NCI-H187 treated with DMSO at 0.1 percent for 48 hours (cell line): Measurements from ENCODE around the gene MED22.
A peak's percentile ranks its signal among the peaks of the same experiment; 100 is the strongest.
"Not testable (repeated sequence)": the region's sequence is repeated elsewhere in the genome, so short reads cannot be mapped to it uniquely, and the experiment has no call there.

ENCODE experiments used
- DNase-seq: peaks from one replicate; lab custom pipeline; 2025; lab: John Stamatoyannopoulos, UW

MED22 gene

GRCh38 chr9:133347985-133348717 lies at the start of gene MED22, which contains the start of gene RPL7A:
TSS of gene MED22 (minus strand) at chr9:133348131. CDS start at chr9:133346662, 1,469 bp downstream.
TSS of gene RPL7A (plus strand) at chr9:133348218. CDS start at chr9:133348244, 26 bp downstream.
- peak; percentile 81 for DNase-seq

DNA sequence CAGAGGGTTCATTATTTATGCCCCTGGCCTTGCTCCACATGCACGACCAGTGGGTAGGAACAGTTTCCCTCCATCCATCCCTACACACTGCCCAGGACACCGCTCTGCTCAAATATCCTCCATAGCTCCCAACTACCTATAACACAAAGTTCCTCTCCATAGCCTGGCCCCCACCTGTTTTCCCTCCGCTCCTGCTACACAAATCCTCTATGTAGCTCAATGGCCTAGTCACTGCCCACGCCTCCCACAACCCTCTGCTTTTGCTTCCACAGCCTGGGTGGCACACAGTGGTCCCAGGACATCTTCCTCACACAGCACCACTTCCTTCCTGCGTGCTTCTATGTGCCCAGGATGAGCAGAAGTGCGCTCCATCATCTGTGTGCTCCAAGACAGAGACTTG lies 49.4 kb upstream of the MED22 start:
- no peak for DNase-seq

DNA sequence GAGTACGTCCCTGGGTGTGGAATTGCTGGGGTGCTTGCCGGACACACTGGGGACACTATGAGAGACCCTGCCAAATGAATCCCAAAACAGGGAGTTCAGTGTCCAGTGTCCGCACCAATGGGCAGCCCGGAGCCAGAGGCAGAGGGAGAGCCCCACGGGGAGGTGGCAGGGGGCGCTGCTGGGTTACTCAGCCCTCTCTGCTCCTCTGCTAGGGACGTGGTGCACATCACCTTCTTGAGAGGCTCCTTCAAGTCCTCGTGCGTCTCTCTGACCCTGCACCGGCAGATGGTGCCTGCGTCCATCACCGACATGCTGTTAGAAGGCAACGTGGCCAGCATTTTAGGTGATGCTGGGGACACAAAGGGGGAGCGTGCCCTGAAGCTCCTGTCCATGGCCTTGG lies 49.0 kb upstream of the MED22 start:
- DNase-seq = no peak

DNA sequence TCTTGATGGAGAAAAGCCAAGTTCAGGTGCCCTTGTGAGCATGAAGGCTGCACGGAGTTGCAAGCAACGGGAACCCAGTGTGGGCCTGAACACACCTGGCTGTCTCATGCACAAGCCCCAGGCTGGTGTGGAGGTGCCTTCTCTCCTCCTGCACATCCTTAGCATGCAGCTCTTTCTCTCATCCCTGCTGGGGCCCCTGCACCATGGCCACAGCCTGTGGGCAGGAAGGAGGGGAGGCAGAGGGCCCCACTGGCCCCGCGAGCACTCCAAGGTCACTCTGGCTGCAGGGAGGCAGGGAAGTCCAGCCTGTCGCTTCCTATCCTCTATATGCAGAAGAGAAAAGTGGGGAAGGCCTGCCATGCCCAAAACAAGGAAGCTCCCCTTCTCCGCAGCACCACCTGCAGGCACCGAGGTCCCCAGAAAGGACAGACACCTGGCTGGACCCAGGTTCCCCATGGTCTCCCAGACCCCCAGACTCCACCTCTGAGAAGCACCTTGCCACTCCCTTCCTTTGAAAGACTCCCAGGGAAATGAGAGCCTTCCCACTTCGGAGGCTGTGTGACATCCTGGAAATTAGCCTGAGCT lies 46.8 kb upstream of the MED22 start:
- no peak for DNase-seq

- no peak for DNase-seq
Measured at GRCh38 chr9:133393399-133393798, 45.5 kb upstream of the MED22 start.

- not testable (repeated sequence) for DNase-seq
Measured at GRCh38 chr9:133392308-133392707, 44.4 kb upstream of the MED22 start.

DNA sequence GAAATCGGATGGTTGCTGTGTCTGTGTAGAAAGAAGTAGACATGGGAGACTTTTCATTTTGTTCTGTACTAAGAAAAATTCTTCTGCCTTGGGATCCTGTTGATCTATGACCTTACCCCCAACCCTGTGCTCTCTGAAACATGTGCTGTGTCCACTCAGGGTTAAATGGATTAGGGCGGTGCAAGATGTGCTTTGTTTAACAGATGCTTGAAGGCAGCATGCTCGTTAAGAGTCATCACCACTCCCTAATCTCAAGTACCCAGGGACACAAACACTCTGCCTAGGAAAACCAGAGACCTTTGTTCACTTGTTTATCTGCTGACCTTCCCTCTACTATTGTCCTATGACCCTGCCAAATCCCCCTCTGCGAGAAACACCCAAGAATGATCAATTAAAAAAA lies 43.5 kb upstream of the MED22 start:
- not testable (repeated sequence) for DNase-seq

GRCh38 chr9:133390713-133391112 lies 42.8 kb upstream of the MED22 start:
- no peak for DNase-seq

- no peak for DNase-seq
Measured at GRCh38 chr9:133389562-133389961, 41.6 kb upstream of the MED22 start.

- no peak for DNase-seq
Measured at GRCh38 chr9:133389025-133389557, 41.2 kb upstream of the MED22 start.

- DNase-seq = no peak
Measured at GRCh38 chr9:133387680-133388079, 39.7 kb upstream of the MED22 start.

DNA sequence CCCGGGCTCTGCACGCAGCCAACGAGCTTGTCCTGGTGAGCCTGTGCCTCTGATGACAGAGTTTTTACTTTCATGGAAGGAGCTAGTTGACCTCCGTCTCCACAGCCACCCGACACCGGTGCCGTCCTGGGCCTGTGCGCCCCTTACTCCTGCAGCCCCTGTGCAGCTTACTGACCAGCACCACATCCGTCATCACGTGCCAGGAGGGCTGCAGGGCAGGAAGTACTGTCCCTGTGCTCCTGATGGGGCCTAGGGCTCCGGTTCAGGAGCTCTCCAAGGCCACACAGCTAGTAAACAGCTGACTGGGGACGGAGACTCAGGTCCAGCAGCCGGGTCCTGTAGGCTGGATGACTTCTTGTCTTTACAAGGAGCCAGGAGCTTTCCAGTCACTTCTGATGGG lies 38.4 kb upstream of the MED22 start:
- DNase-seq = no peak

DNA sequence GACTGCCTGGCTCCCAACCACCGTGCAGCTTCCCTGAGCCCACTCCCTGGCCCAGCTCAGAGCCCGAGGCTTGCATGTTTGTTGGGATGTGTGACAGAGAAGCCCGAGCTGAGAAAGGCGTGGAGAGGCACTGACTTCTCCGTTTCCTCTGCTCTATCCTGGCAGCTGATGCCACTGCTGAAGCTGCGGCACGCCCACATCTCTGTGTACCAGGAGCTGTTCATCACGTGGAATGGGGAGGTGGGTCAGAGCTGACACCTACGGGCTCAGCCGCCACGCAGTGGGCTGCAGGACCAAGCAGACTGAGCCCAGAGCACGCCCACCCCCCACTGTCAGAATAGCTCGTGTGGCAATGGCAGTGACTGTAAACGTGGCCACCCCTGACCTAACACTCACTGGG lies 37.5 kb upstream of the MED22 start:
- no peak for DNase-seq

GRCh38 chr9:133384736-133385321 lies 36.9 kb upstream of the MED22 start:
- DNase-seq = no peak

- DNase-seq = no peak
Measured at GRCh38 chr9:133383438-133383837, 35.5 kb upstream of the MED22 start.

GRCh38 chr9:133382507-133383141 lies 34.7 kb upstream of the MED22 start:
- DNase-seq = no peak

DNA sequence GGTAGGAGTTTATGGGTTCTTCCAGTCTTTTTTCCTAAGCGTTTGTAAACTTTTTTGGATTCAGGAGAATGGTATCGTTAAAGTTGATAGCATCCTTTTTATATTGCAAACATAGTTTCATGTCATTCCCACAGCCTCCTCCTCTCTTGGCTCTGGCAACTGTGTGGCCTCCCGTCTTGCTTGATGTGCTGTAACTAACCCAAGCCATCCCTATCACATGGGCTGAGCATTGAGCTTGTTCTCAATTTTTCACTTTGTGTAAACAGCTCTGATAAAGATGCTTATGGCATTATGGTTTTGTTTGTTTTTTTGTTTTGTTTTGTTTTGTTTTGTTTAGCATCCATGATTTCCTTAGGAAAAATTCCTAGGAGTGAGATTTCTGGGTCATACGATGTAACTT lies 32.8 kb upstream of the MED22 start:
- DNase-seq = no peak

DNA sequence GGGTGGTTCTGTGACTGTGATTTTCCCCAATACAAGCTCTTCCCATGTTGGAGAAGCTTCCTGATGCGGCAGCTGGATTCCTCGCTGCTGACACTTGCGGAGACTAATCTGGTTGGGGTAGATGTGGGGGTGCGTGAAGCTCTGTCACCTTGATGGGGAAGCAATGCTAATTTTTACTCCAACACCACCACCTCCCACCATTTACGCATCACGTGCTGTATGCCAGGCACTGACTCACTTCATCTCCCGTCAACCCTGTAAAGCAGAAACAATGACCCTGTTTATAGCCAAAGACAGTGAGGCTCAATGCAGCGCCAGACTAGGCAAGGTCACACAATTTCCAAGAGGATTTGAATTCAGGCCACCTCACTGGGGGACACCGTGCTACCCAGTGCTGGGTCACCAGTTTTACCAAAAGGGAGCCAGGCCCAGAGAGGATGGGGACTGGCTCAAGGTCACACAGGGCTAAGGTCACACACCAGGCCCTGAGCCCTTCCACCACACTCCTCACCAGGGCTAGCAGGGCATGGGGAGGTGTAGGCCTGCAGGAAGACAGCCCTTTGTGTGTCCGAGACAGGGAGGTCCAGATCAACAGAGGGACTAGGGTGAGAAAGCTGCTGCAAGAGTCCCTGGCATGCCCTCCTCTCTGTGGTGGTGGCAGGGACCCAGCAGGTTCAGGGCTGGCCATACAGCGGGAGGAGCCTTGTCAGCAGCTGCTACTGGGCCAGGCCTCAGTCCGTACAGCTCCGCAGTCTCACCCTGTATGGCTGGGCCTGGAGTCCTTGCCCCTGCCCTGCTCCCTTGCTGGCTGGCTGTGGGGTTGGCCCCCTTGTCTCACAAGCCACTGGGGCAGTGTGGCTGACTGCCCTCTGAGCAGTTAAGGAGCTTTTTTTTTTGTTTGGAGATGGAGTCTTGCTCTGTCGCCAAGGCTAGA lies 31.5 kb upstream of the MED22 start:
- DNase-seq = no peak

GRCh38 chr9:133378408-133378962 lies 30.6 kb upstream of the MED22 start:
- no peak for DNase-seq

DNA sequence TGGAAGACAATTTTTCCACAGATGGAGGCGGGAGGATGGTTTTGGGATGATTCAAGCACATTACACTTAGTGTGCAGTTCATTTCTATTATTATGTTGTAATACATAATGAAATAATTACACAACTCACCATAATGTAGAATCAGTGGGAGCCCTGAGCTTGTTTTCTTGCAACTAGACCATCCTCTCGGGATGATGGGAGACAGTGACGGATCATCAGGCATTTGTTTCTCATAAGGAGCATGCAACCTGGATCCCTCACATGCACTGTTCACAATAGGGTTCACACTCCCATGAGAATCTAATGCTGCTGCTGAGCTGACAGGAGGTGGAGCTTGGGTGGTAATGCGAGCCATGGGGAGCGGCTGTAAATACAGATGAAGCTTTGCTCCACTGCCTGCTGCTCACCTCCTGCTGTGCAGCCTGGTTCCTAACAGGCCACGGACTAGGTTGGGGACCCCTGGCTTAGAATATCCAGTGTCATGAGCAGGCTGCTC lies 29.8 kb upstream of the MED22 start:
- DNase-seq = no peak

DNA sequence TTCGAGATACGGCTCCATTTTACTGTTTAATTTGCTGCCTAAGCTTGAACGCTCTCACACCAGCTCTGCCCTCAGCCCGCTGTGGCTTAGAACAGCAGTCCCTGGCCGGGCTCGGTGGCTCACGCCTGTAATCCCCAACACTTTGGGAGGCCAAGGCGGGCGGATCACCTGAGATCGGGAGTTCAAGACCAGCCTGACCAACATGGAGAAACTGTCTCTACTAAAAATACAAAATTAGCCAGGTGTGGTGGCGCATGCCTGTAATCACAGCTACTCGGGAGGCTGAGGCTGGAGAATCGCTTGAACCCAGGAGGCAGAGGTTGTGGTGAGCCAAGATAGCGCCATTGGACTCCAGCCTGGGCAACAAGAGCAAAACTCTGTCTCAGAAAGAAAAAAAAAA lies 29.3 kb upstream of the MED22 start:
- not testable (repeated sequence) for DNase-seq
